ENCODE data around the gene MAGI1.

DNA sequence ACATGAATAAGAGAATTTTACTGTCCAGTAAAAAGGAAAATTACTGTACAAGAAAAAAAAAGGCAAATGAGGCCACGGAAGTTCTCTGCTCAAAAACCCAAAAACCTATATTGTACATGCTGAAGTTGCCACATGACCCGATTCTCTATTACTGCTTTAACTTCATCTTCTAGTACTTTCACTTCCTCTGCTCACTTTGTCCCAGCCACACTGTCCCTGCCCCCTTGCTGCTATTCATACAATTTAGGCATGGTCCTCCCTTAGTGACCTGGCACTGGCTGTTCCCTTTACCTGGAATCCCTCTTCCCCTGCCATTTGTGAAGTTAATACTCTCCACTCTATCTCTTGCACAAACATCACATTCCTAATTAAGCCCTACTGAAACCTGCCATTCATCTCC is 457.4 kb downstream of the MAGI1 start:
- TF ChIP-seq, protein P1, sequence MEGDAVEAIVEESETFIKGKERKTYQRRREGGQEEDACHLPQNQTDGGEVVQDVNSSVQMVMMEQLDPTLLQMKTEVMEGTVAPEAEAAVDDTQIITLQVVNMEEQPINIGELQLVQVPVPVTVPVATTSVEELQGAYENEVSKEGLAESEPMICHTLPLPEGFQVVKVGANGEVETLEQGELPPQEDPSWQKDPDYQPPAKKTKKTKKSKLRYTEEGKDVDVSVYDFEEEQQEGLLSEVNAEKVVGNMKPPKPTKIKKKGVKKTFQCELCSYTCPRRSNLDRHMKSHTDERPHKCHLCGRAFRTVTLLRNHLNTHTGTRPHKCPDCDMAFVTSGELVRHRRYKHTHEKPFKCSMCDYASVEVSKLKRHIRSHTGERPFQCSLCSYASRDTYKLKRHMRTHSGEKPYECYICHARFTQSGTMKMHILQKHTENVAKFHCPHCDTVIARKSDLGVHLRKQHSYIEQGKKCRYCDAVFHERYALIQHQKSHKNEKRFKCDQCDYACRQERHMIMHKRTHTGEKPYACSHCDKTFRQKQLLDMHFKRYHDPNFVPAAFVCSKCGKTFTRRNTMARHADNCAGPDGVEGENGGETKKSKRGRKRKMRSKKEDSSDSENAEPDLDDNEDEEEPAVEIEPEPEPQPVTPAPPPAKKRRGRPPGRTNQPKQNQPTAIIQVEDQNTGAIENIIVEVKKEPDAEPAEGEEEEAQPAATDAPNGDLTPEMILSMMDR (IDR thresholded peaks at IDR 0.05 in 8 of 11, conservative IDR thresholded peaks at IDR 0.05 in 3 of 11) = no peak
- TF ChIP-seq POLR2AphosphoS5 (IDR thresholded peaks at IDR 0.05) (no peak), POLR2A (IDR thresholded peaks at IDR 0.05) (no peak)
